GM19372 (cell line): Measurements from ENCODE around the gene SUSD2.
"Not testable (repeated sequence)": the region's sequence is repeated elsewhere in the genome, so short reads cannot be mapped to it uniquely, and the experiment has no call there.

ENCODE experiments used
- ATAC-seq: cut with Tn5 transposase; IDR thresholded peaks from one replicate; pipeline ENCODE4 v1.9.1; 2021; ENCODE audit warnings: mild to moderate bottlenecking, low read depth, moderate library complexity; ENCODE audit not compliant: unreplicated experiment

Gene SUSD2, protein sequence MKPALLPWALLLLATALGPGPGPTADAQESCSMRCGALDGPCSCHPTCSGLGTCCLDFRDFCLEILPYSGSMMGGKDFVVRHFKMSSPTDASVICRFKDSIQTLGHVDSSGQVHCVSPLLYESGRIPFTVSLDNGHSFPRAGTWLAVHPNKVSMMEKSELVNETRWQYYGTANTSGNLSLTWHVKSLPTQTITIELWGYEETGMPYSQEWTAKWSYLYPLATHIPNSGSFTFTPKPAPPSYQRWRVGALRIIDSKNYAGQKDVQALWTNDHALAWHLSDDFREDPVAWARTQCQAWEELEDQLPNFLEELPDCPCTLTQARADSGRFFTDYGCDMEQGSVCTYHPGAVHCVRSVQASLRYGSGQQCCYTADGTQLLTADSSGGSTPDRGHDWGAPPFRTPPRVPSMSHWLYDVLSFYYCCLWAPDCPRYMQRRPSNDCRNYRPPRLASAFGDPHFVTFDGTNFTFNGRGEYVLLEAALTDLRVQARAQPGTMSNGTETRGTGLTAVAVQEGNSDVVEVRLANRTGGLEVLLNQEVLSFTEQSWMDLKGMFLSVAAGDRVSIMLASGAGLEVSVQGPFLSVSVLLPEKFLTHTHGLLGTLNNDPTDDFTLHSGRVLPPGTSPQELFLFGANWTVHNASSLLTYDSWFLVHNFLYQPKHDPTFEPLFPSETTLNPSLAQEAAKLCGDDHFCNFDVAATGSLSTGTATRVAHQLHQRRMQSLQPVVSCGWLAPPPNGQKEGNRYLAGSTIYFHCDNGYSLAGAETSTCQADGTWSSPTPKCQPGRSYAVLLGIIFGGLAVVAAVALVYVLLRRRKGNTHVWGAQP

DNA sequence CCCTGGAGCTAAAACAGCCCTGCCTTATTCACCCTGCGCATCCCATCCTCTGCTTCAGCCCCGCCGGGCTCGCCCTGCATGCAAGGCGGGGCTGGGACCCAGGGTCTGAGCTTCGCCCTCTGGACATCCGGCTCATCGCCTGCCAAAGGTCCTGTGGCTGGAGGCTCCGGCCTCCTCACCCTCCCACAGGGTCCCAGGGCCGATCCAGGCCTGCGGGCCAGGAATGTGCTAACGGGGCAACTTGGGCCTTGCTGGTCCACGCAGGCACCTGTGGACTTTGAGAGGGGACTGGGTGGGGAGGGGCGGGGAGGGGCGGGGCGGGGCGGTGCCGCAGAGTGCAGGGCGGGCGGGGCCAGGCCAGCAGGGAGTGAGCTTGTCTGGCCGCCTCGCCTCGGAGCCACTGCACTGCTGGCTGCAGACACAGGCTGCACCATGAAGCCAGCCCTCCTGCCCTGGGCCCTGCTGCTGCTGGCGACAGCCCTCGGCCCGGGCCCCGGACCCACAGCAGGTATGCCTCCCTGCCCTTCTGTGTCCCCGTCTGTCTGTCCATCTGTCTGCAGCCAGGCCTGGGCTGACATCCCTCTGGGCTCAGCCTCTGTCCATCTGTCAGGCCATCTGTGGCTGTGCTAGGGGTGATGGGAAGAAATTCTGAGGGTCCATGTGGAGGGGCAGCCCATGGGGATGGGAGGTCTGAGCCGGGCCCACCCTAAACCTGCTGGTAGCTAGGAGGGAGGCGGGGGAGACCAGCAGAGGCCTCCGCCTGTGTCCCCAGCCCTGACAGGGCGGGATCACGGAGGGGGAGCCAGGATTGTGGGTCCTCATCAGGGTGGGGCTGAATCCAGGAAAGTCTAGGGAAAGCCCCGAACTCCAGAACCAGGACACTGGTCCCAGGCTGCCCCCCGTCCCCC lies at the start of gene SUSD2:
Gene SUSD2 (plus strand): TSS at position 400 of the 908 bp plus-strand sequence. CDS start 33 bp downstream, at position 433.
- ATAC-seq: no peak

DNA sequence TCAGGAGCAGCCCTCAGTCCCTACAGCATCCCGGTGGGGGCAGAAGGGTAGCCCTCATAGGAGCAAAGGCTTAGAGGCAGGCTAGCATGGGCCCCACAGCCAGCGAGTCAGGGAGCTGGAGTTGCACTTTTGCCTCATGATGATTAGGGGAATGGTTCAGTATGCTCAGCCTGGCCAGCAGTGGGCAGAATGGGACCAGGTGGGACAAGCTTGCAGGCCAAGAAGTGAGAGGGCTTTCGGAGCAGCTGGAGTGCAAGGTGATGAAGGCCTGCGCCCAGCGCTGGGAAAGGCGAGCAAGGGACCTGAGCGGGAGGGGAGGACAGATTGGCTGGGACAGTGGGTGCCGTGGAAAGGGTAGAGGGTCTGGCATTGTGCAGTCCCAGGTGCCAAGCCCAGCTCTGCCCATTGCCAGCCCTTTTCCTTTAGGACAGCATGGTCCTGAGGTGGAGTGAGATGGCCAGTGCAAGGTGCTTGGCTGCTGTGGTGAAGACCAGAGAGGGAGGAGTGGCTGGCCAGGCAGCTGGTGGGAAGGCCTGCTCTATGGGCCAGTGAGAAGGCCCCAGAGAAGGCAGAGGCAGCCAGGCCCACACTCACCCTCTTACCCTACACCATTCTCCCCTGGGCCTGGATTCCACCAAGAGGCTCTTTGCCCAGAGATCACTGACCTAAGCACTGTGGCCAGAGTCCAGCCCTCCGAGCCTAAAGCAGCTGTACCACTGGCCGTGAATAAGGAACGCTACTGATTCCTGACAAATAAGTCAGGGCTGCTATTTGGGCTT lies 47.9 kb upstream of the SUSD2 start:
- no peak for ATAC-seq

DNA sequence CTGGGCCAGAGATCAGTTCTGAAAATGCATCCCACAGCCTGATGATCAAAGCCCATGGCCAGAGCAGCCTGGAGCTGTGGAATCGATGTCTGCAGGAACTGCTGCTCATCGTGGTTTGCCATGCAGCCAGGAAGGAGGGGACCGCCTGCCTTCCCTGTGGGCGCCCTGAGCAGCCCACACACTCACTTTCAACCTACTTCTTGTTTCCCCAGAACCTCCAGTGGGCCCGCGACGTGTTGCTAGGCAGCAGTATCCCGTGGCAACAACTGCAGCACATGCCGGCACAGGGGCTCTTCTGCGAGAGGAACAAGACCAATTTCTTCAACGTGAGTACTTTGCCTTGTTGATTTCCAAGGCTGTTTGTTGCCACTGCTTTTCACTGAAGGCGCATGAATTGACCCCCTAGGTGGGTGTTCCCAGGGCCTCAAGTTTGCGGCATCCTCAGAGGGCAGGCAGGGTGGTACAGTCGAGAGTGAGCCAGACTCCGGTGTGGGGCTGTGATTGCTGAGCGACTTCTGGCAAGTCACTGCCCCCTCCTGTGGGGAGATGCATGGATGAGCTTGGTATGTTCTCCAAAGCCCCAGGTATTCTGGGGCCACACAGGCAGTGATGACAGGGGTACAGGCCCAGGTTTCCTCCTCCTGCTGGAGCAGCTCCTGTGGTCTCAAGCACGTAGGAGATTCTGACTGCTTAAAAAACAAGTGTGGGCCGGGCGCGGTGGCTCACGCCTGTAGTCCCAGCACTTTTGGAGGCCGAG lies 47.0 kb upstream of the SUSD2 start:
- ATAC-seq: no peak

DNA sequence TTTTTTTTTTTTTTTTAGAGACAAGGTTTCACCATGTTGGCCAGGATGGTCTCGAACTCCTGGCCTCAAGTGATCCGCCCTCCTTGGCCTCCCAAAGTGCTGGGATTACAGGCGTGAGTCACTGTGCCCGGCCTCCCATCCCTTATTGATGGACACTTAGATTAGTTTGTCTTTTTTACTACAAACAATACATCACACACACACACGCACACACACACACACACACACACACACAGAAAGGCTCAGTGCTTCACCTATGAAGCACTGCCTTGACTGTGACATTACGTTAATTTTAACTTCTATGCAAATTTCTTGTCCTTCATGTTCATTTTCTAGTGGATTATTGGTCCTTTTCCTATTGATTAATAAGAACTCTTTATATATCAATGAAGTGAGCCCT lies 44.8 kb upstream of the SUSD2 start:
- ATAC-seq: not testable (repeated sequence)

DNA sequence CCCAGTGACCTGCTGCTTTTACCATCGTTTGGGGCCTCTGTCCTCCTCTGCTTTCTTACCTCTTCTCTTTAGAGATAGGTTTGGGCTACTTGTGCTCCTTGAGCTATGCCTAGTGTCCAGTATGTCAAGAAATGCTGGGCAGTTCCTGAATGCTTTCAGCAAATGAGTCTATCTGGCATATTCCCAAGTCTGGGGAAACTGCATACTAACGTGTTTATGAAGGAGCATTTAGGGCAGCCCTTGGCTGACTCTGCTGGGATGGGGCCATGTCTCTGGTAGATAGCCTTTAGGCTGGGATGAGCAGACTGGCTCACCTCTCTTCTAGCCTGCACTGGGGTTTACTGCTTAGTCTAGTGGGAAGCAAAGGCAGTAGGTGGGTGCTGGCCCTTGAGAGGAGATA lies 43.7 kb upstream of the SUSD2 start:
- ATAC-seq: no peak

DNA sequence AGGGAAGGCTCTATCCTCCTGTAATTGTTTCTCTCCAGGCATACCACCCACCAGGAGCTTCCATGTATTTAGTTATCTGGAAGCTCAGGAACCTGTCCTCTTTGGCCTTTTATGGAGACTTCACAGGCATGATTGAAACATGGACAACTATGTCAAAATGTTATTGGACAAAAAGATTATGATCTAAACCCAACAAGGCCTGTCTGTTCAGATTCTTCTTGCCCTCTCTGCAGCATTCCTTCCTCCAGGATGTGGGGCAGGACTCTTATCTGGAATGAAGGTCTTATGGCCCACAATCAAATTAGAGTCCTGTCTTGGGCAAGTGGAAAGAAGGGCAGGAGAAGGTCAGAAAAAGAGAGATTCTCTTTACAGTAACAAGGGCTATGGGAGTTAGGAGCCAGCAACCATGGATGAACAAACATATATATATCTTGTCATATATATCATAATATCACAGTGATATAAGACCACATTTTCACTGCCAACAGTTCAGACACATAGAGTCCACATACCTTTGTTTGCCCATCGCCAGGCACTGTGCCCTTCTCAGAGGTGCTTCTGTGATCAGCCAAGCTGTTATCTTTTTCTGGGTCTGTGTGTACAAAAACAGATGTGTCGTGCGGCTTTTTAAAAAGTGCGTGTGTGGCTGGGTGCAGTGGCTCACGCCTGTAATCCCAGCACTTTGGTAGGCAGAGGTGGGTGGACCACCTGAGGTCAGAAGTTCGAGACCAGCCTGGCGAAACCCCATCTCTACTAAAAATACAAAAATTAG lies 42.5 kb upstream of the SUSD2 start:
- no peak for ATAC-seq

DNA sequence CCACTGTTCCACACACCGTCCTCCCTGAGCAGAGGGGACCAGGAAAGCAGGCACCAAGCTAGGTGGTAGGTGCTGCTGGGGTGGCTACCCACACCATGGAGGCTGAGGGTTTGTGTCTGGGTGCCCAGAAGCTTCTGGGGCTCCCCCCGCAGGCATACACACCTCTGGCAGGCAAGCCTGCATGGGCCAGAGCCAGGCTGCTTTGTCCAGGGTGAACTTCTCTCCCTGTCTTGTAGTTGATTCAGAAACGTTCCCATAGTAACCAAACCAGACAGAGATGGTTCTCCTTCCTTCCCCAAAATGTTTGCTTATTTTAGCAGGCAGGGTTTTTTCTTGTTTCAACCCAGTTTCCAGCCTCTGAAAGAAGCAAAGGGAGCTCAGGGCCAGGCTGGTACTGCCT lies 40.9 kb upstream of the SUSD2 start:
- ATAC-seq: no peak

DNA sequence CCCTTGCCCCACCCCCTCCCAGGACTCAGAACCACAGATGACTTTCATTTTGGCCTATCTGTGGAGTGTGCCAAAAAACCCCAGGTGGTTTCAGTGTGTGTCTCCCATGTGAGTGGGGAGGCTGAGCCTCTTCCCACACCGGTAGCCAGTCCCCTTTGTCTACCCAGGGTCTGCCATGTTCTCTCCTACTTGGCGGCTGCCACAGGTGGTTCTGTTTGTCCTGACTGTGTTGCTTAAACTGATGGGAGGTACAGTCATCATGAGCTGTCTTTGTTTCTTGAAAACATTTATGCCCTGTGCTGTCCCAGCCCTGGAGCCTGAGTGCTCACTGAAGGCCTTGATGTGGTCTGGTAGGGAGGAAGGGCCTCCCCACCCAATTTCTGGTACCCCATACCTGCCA lies 39.7 kb upstream of the SUSD2 start:
- no peak for ATAC-seq

DNA sequence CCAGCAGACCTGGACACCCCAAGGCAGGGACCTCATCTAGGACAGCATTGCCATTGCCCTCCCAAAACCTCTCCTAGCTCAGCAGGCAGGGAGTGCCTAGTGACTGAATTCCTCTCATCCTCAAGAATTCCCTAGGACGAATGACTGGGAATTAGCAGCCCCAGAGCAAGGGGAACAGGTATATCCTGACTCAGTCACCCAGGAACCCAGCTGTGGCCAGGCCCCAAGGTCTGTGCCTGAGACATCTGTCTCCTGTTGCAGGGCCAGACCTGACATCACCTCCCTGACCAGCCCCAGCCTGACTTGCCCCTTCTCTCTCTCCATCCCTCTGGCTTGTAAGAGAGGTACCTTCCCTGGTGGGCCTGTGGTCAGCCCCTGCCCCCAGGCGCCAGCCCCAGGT lies 39.0 kb upstream of the SUSD2 start:
- ATAC-seq: no peak

DNA sequence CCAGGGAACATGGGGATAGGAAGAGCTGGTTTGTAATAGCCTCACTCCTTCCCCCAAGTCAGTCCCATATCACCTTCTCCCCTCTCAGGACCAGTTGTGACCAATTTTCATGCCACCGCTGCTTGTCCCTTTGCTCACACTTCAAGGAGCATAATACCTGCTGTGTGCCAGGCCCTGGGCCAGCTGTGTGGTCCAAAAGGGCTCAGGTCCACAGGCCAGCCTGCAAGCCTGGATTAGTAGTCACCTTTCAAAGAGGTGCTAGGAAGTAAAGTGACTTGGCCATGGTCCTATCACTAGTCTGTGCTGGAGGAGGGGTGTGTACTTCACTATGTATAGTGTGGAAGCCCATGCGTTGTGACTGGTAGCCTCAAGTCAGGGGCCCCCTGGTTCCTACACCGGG lies 38.5 kb upstream of the SUSD2 start:
- ATAC-seq: no peak

DNA sequence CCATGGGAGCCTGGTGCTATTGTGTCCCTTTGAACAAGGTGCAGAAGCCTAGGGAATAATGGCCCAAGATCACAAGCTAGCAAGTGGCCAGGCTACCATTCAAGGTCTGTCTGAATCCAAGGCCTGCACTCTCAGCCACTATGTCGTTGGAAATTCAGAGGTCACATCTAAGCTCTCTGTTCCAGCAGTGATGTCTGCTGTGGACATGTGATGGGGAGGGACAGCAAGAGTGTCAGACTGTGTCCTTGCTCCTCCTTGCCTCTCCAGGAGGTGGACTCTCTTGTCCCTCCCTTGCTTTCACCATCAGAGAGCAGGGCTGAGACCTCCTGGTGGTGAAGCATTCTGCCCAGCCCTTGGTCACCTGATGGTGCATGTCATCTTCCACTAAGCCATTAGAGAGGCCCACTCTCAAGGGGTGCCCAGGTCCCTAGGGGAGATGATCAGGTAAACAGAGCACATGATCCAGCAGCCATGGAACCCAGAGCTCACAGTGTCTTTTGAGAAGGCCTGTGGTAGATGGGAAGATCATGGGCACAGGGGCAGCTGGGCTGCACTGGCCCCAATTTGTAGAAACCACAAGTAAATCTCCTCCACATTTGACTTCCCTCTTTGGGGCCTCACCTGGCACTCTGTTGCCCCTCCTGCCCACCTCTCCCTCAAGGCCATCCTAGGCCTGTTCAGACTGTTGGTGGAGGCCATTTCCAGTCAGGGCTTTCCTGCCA lies 37.1 kb upstream of the SUSD2 start:
- ATAC-seq: no peak

DNA sequence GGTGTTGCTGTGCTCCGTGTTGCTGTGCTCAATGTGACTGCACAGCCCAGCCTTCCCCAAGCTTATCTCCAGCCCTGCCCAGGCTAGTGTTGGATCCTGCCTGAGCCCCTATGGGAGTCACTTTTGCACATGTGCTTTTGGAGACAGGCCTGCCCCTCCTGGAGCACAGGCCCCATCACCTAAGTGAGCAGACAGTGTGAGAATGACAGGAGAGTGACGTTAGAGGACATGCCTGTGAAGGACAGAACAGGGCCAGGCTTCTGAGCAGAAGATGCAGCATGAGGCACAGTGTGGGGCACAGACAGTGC lies 36.6 kb upstream of the SUSD2 start:
- no peak for ATAC-seq

DNA sequence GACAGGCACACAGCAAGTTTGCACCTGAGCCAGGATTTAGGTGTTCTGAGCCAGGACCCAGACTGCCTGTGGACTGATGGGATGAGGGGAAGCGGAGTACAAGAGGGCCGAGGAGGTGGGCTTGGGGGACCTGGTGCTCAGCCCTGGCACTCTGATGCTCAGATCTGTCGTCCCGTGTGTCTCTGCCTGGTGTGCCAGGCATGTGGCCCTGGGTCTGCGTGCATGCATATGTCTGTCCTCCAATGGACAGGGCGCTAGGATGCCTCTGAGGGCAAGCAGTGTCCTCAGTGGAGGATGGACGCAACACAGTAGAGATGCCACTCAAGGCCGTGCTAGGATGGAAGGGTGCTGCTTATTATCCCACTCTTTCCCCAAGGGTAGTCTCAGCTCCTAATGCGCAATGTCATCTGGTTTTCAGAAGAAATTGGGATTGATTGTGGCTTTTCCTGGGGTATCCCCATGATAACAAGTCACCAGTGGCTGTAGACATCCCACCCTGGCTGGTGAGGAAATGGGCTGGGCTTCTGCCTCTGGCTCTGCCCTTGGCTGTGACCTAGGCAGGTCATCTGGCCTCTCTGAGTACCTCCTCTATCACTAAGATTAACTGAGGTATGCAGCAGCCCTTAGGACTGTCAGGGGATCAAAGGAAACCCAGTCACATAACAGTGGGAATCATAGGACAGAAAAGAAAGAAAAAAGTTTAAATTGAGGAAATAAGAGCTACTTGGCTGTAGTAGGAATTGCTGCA lies 35.7 kb upstream of the SUSD2 start:
- ATAC-seq: no peak

DNA sequence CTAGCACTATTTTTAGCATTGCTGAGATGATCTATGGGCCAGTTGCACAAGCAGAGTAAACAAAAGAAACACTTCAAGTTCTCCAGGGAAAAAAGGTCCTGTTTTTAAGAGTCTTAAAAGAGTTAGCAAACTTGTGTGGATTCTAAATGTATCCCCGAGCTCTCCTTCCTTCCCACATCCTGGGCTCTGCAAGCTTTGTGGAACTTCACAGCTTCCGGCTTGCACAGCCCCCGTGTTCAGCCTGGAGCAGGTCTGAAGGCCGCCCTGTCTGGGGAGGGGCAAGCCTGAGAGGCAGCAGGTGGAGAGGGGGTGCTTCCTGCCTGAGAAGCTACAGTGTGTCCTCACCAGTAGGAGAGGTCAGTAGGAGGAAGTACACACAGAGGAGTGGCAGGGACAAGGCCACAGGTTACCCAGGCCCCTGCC lies 35.1 kb upstream of the SUSD2 start:
- ATAC-seq: no peak

DNA sequence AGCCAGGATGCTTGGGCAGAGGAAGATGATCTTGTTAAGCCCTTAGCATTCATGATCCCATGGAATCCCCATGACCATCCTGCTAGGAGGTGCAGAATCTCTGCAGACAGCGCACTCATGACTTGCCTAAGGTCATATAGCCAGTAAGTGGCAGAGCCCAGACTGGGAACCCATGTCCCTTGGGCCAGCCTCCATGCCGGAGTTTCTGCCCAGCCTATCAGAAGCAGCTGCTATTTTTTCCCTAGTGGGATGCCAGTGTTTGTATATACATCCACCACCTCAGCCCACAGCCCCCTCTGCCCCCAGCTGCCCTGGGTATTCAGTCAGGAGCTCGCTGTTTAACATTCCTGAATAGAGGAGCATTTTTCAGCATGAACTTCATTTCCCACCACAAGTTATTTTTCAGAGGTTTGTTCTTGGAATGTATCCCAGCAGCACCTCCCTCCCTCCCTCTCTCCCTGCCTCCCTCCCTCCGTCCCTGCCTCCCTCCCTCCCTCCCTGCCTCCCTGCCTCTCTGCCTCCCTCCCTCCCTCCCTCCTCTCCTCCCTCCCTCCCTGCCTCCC lies 34.4 kb upstream of the SUSD2 start:
- ATAC-seq: no peak

DNA sequence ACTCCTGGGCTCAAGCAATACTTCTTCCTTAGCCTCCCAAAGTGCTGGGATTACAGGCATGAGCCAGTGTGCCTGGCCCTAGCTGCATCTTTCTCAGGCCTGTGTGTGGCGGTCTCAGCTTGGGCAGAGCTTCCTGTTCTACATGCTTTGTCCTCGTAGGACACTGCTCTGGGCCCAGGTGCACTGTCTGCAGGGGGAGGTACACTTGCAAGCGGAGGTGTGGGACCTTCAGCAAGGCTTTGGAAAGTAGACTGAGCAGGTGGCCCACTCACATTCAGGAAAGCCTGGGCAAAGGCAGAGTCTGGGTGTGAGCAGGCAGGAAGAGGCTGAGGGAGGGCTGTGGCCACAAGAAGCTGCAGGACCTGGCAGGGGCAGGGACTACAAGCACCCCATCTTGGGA lies 33.6 kb upstream of the SUSD2 start:
- no peak for ATAC-seq
